Breast epithelium (tissue), 3 donors: Measurements from ENCODE around the gene NOA1.

Experiments used
- POLR2A ChIP-seq: fragments of 450-650 bp; IDR thresholded peaks from one replicate; pipeline ENCODE4 v1.6.1; 2016; ENCODE audit warnings: antibody characterized with exemption, mild to moderate bottlenecking, moderate library complexity
- POLR2AphosphoS5 ChIP-seq, 3 donors: sonication (generic); formaldehyde crosslinking; IDR thresholded peaks; one replicate each; pipeline ENCODE4 v1.6.1; 2017; ENCODE audit warnings: antibody characterized with exemption in 3 of 3
- TF ChIP-seq, protein P1 (sequence below), 3 donors: fragments of 450-650 bp; IDR thresholded peaks; one replicate each; pipeline ENCODE4 v1.5.1; 2016 to 2017; ENCODE audit warnings: antibody characterized with exemption in 3 of 3, mild to moderate bottlenecking in 3 of 3, moderate library complexity in 3 of 3

DNA sequence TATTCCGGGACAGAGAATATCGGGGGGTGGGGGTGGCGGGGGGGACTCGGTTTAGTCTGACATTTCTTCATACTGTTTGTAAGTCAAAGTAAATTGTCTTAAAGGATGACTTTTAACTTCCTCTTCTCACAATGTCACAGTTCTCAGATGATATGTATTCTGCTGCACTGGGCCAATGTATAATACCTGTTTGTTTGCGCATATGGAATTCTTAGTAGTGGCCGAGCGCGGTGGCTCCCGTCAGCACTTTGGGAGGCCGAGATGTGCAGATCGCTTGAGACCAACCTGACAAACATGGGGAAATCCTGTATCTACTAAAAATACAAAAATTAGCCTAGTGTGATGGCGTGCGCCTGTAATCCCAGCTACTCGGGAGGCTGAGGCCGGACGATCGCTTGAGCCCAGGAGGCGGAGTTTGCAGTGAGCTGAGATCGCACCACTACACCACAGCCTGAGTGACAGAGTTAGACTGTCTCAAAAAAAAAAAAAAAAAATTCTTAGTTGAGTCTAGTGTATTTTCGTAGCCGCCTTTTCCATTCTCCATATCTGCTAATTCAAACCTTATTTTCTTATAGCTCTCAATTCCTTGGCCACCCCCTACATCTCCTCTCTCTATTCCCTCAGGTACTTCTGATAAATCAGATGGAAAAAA, 2.1 kb upstream of the NOA1 start:
- TF ChIP-seq POLR2A (no peak), POLR2AphosphoS5 (IDR thresholded peaks at IDR 0.05) (no peak)
- TF ChIP-seq, protein P1, sequence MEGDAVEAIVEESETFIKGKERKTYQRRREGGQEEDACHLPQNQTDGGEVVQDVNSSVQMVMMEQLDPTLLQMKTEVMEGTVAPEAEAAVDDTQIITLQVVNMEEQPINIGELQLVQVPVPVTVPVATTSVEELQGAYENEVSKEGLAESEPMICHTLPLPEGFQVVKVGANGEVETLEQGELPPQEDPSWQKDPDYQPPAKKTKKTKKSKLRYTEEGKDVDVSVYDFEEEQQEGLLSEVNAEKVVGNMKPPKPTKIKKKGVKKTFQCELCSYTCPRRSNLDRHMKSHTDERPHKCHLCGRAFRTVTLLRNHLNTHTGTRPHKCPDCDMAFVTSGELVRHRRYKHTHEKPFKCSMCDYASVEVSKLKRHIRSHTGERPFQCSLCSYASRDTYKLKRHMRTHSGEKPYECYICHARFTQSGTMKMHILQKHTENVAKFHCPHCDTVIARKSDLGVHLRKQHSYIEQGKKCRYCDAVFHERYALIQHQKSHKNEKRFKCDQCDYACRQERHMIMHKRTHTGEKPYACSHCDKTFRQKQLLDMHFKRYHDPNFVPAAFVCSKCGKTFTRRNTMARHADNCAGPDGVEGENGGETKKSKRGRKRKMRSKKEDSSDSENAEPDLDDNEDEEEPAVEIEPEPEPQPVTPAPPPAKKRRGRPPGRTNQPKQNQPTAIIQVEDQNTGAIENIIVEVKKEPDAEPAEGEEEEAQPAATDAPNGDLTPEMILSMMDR (IDR thresholded peaks at IDR 0.05), result no peak
